SK-N-MC (cell line): ENCODE measurements around the gene NAV1.

ENCODE experiments used
- EZH2 ChIP-seq: fragments of 200-600 bp; sonication (generic); IDR thresholded peaks from one replicate; pipeline ENCODE4 v1.6.1; 2017; ENCODE audit warnings: antibody characterized with exemption
- FOXP2 ChIP-seq: optimal IDR thresholded peaks from 2 replicates; pipeline ENCODE3; 2011; ENCODE audit warnings: mild to moderate bottlenecking, moderate library complexity; ENCODE audit not compliant: insufficient read depth; ENCODE audit errors: extremely low read length, control extremely low read depth
- POLR2AphosphoS5 ChIP-seq: IDR thresholded peaks from 2 replicates; pipeline ENCODE4 v1.6.1; 2012; ENCODE audit warnings: mild to moderate bottlenecking, low read depth, low read length, borderline replicate concordance

DNA sequence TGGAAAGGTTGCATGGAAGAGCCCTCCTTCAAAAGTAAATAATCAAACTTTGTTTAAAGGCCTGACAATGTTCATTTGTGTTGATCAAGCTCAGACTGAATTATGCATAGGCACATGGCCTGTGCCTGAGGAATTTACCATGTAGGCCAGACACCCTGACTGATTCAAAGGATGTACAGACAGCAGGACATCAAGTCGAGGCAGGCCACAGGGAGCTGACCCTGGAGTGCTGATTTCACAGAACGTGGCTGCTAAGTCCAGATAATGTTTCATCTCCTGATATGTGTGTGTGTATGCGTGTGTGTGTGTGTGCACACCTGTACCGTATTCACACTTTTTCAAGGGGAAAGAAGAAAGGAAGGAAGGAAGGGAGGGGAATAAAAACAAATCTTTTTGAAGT lies 34.1 kb downstream of the NAV1 start:
- no peak for TF ChIP-seq POLR2AphosphoS5
- TF ChIP-seq EZH2 = no peak
- no peak for TF ChIP-seq FOXP2
